Umbilical cord (tissue), 2 donors: ENCODE results near the gene PDE6H. TPM values are rescaled to one million over a fixed set of nuclear protein-coding genes. Genes with fewer than 3 reads are reported as not detected.

Experiments used
- DNase-seq: peaks from one replicate; pipeline ENCODE4 v3.0.0-alpha.2; 2015; ENCODE audit warnings: low spot score
- total RNA-seq: library from RNA; depleted of rRNA; stranded (reverse); fragments of >200 nt; gene quantifications from one replicate; pipeline ENCODE4 v1.2.3, GENCODE V29; 2014; ENCODE audit warnings: low replicate concordance; ENCODE audit not compliant: insufficient read depth

The PDE6H gene
- total RNA-seq, 1 donor from 2014 or later = not detected

DNA sequence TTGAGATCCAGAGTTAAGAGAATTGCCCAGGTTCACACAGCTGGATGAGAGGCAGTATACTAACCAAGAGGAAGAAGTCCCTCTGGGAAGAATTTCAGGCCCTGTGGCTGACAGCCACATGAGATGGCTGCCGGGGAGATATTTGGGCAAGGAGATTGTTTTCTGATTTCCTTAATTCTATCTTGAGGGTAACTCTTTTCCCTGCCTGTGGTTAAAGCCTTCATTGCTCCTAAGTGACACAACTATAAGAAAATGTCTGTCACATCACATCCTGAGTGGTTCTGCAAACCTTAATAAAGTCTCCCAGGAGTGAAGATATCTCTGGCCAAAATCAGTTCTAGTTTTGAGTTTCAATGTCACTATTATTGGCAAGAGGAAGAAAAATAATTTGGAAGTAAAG is 21.0 kb upstream of the PDE6H start:
- DNase-seq = no peak

DNA sequence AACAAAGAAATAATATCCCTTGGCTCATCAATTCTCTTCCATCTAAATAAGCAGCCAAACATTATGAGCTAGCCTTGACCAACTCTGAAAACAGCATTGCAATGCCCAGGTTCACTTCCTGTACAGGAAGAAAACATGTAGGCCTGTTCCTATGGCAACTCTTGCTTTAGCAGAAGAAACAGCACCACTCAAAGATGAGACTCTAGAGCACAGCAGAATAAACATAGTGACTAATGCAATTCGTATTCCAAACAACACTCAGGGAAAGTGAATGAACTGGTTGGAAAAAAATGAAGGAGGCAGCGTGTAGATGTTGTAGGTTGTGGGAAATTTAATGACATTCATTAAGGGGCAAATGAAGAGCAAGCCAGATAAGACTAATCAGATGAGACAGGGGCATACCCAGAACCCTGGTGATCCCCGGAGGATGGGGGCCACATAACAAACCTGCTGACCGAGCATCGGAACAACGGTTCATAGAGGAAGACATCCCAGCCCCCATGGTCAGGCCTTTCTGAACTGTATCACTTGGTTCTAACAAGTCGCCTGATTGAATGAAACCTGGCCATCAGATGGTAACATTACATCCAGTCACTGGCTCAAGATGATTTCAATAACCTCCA is 20.4 kb upstream of the PDE6H start:
- peak; percentile 75 for DNase-seq

DNA sequence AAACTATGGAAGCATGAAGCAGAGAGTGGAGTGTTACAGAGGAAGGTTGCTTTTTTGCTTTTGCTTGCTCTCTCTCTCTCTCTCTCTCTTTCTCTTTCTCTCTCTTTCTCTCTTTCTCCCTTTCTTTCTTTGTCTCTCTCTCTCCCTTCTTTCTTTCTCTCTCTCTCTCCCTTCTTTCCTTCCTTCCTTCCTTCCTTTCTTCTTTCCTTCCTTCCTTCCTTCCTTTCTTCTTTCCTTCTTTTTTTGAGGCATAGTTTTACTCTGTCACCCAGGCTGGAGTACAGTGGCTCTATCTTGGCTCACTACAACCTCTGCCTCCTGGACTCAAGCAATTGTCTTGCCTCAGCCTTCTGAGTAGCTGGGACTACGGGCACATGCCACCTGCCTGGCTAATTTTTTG is 19.1 kb upstream of the PDE6H start:
- DNase-seq = no peak

GRCh38 chr12:14954269-14954668 is 18.6 kb upstream of the PDE6H start:
- no peak for DNase-seq

DNA sequence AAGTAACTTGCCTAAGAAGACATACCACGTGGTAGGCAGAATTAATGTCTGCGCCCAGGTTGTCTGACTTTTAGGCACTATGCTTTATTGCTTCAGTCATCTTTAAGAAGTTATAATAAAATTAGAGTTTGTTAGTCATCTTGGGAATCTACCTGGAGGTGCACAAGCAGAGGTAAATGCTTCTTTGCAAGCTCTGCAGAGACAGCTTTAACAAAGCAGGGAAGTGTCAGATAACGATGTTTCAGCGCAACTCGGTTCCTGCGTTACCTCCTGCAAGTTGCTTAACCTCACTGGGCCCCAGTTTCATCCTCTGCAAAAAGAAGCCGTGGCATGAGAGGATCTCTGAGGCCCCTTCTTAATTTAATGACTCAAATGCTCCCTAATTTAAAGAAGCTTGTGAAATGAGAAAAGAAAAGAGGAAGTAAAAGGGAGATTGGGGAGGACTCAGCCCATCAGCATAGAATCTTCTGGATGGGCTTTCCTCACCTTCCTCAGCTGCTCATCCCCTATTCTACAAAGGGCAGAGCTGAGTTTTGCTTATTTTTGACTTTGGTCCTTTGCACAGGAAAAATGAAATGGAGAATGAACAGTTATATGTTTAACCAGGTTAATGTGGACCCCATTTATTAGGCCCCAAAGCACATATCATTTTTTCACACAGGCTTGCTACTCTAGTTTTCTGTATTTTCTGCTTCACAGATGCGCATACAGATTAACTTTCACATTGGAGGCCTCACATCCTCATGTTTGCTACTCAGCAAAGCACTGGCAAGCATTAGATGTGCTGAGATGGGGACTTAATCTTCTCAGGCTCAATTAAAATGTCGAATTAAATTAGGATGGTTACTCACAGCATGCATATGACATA is 16.6 kb upstream of the PDE6H start:
- DNase-seq = peak; percentile 36

DNA sequence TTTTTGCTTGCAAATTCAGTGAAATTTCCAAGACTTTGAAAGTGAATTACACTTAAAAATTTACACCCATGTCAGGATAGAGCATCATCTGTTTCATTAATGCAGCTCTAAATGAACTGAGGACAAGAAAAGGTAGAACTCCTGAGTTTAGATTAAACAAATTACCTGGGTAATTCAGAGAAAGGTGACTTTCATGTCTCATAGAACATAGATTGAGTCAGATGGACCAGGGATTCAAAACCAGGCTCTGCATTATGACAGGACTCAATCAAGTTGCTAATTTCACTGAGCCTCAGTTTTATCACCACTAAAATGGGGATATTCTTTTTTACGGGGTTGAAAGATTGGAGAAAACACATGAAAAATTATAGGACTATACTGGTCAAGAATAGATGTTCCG is 15.9 kb upstream of the PDE6H start:
- no peak for DNase-seq

- peak; percentile 92 for DNase-seq
Measured at GRCh38 chr12:14957551-14958168, 15.2 kb upstream of the PDE6H start.

DNA sequence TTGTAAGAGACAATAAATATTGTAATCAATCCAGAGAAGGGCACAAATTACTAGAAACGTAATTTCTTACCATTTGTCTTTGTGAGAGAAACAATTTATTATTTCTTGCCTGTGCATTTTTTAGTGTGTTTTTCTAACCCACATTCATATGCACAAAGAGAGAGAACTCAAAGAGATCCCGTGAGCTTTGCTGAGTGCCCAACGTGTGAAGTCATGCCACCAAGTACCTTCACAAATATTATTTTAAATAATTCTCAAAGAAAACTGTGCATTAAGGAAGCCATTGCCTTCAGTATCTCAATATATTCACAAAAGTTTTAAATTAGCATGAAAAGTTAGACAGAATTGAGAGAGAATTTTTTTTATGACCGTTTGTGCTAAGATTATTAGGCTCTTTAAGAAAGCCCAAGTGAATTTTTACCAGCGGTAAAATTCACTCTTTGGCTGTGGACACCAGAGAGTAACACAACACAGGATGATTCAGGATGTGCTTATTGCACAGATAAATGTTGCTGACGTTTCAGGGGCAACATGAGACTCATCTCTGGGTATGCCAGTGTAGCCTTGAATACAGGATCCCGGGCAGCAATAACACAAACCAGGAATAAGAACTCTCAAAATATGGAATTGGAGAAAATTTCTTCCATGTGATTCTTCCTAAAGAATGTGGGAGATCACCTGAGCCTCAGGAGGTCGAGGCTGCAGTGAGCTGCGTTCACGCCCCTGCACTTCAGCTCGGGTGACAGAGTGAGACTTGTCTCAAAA is 14.3 kb upstream of the PDE6H start:
- peak; percentile 52 for DNase-seq

GRCh38 chr12:14959126-14959440 is 13.8 kb upstream of the PDE6H start:
- DNase-seq = no peak

GRCh38 chr12:14959463-14959862 is 13.4 kb upstream of the PDE6H start:
- DNase-seq = no peak

DNA sequence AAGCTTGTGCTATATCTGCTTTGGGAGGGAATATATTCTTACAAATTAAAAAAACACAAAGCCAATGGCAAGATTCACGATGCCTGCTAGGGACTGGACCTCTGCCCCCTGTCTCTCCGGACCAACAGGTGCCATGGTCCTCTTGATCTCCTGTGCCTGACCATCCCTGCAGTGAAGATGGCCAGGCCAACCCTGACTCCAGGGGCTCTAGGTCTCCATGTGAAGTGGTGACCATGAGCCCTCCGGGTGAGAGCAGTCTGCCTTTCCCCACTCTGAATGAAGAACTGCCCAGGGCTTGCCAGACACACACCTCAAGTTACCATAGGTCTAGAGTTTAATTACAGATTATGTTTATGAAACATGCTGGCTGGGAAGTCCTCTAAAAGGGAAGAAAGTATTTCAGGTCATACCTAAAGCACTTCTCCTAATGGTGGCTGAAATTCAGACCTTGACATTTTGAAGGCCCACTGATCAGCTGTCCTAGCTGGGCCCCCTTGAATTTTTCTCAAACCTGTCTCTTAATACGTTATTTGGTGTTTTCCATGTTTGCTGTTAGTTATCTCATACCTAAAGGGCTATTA is 12.8 kb upstream of the PDE6H start:
- no peak for DNase-seq

DNA sequence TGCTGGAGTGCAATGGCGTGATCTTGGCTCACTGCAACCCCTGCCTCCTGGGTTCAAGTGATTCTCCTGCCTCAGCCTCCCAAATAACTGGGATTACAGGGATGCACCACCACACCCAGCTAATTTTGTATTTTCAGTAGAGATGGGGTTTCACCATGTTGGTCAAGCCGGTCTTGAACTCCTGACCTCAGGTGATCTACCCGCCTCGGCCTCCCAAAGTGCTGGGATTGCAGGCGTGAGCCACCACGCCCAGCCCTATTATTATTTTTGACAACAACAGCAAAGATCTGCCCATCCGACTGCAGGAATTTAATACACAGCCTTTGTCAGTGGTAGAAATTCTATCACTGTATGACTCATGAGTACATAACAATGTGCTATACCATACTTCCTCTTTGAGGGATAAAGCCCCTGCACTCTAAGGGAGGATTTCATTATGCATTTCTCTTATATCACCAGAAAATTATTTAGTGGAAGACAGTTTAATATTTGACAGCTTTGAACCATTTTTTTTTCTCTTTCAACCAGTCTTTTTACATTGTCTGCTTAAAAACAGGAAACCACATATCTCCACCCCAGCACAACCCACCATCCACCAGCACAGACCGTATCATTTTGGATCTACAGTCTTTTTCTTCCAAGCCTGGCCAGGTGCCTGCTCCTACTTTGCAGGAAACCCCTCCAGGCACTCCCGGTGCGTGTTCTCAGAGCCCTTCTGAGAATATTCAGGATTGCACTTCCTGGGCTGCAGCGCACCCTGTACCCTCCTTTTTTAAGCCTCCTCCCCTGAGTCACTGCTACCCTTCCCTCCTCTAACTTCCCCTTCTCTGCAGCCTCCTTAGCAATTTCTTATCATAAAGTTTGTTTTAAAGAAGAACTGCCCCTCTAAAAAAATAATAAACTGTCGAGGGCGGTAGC is 12.0 kb upstream of the PDE6H start:
- peak; percentile 51 for DNase-seq

DNA sequence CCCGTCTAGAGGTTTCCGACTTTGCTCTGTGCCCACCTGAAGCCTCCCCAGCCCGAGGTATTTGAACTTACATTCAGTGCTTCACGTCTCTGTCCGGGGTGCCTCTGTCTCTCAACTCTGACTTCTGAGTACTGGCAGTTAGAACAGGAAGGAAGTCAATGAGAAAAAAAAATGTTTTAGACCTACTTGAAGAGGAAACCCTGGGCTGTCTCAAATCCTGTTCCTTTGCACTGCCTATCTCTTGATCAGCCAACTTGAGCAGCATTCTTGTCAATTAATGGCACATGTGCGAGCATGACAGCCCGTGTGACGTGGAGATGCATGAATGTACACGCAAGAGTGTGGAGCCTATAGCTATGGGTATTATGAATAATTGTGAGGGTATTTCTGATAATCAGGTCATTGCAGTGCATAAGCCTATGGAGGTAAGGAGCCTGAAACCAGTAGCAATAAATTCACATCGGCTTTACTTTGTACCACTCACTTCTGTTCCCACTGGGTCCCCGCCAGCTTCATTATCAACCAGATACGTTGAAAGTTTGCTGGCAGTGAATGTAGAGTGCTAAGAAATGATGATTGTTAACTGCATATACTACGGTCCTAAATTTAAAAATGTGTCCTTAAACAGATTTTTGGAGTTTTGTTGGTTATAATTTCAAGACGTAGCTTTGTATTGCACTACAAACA is 11.2 kb upstream of the PDE6H start, which contains the start of gene ARHGDIB:
ARHGDIB (minus strand) TSS at position 136 of the 687 bp plus-strand sequence. CDS start 10,889 bp downstream, outside the sequence.
- peak; percentile 84 for DNase-seq

GRCh38 chr12:14962153-14962539 is 10.7 kb upstream of the PDE6H start:
- DNase-seq = no peak

DNA sequence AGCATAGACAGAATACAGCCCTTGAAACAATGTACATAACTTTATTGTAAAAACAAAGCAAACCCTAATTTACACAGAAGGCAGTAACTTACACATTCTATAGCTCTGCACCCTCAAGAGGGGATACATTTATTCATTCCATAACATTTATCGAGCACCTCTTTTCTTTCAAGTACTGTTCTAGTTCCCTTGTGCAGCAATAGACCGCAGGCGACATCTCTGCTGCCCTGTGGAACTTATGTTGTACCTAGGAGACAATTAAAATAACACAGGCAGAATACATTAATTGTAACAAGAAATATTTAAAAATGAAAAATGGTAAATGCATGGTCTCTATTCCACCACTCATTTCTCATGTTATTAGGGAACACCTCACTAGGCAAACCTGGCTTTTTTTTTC is 10.0 kb upstream of the PDE6H start:
- DNase-seq = no peak

DNA sequence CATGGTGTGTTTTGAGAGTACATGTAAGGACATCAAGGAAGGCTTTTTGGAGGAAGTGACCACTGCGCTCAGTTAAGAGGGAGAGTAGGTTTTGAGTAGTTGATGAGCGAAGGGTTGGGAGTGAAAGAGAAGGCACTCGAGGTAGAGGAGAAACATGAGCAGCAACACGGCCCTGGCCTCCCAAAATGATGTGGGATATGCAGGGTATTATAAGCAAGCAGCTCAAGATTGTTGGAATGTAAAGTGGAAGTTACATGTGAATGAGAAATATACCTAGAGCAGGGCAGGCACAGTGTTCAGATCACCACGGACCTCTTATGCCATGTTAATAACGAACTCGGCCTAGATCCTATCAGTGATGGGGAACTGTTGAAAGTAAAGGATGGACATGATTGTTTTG is 9.3 kb upstream of the PDE6H start:
- no peak for DNase-seq

- no peak for DNase-seq
Measured at GRCh38 chr12:14964406-14964805, 8.4 kb upstream of the PDE6H start.

GRCh38 chr12:14965221-14965620 is 7.6 kb upstream of the PDE6H start:
- no peak for DNase-seq

- DNase-seq = no peak
Measured at GRCh38 chr12:14968478-14968877, 4.4 kb upstream of the PDE6H start.

- DNase-seq = no peak
Measured at GRCh38 chr12:14970473-14970872, 2.4 kb upstream of the PDE6H start.
